ENCODE data around the gene RPLP1.

GRCh38 chr15:69434238-69434637, 18.4 kb upstream of the RPLP1 start:
- TF ChIP-seq CTCF (IDR thresholded peaks at IDR 0.05) (no peak), POLR2A (IDR thresholded peaks at IDR 0.05) (no peak)
